GM18508 (cell line): ENCODE data around the gene SFXN3.

Experiments used
- ATAC-seq: cut with Tn5 transposase; IDR thresholded peaks from one replicate; pipeline ENCODE4 v1.9.1; 2021; ENCODE audit warnings: moderate number of reproducible peaks; ENCODE audit not compliant: insufficient read depth, unreplicated experiment

Gene SFXN3

DNA sequence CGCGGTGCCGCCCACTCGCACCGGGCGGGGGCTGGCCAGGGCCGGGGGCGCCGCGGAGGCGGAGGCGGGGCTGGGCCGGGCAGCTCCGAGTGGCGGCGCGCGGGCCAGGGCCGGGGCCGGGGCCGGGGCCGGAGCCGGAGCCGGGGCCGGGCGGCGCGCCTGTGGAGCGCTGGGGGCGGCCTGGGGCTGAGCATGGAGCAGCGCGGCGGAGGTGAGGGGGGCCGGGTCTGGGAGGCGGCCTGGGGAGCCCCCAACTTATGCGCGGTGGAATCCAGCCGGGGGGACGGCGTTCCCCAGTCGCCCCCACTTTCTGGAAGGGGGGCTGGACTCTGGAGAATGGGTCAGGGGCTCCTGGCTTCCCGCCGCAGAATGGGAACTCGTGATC, 31.3 kb upstream of the SFXN3 start, which contains the start of gene LZTS2:
Gene LZTS2, plus strand, starts transcription at position 67 of the 385 bp plus-strand sequence. CDS start 2,731 bp downstream, outside the sequence.
- no peak for ATAC-seq

DNA sequence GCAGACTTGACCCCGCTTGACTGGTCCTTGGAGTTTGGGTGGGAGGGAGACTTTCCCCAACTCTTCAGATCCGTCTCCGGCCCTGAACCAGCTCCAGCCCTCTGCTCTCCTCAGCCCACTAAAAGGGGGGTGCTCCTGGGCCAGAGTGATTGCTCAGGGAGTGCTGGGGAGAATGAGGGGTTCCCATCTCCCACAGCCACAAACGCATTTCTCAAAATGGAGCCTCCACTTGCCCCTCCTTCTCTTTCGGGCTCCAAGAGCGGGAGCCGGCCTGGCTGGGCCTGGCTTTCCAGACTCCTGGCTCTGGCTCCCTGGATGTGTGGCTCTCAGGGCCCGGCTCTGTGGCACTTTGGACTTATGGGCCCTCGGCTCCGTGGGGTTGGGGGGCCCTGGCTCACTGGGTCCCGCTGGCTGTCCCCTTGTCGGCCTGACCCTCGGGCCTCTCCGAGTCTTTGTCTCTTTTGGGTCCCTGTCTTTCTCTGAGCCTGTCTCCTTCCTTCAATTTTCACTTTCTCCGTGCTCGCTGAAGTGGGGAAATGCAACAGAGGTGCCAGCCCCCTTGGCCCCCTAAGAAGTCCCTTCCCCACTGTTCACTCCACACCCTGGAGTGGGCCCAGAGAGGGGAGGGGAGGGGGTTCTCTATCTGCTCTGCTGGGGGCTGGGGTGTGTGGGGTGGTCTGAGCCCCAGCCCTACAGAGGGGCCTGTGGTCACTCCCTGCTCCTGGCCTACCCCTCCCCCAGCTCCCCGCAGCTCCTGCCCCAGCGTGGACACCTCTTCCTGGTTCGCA, 30.7 kb upstream of the SFXN3 start:
- ATAC-seq = no peak

DNA sequence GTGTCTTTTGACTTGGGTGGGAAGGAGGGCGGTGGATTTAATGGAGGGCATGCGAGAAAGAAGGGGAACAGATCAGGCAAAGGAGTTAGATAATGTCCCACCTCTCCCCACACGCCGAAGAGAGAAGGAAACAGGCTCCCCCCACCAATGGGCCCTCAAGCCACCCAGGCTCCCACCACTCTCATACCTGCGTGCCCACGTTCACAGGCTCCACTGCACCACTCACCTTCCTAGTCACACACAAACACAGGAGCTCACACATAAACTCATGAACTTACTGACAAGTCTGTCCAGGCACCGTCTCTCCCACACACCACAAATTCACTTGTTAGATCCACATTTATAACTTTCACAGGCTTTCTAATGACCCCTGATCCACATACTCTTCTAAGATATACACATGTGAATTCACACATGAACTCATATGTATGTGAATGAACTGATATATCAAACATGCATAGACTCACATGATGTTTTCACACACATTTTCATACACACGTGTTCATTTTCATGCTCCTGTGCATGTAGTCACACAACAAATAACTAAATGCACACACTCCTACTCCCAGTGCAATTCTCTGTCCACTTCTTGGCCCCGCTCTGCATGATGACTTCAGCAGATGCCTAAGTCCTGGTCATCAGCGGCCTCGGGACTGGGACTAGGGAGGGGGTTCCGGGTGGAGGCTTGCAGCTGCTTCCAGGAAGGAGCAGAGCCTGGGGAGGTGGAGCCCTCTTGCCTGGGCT, 29.9 kb upstream of the SFXN3 start:
- no peak for ATAC-seq

DNA sequence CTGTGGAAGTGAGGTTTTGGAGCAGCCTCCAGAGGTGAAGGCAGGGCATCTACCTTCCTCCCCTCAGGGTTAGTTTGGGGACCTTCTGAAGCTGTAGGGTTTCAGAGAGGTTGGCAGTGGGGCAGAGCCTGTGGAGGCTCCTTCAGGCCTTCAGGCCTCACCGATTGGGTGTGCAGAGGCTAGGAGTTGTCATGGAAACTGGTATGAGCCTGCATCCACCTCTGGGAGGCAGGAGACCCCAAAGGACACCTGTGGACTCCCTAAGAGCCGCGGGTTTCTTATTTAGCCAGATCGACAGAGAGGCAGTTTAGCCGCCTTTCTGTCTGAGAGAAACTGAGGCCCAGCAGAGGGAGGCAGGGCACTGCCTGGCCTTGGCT, 29.4 kb upstream of the SFXN3 start:
- ATAC-seq = no peak

DNA sequence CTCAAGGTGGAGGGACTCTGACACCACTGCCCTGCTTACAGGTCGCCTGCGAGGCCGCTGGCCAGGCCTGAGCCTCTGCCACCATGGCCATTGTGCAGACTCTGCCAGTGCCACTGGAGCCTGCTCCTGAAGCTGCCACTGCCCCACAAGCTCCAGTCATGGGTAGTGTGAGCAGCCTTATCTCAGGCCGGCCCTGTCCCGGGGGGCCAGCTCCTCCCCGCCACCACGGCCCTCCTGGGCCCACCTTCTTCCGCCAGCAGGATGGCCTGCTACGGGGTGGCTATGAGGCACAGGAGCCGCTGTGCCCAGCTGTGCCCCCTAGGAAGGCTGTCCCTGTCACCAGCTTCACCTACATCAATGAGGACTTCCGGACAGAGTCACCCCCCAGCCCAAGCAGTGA, 28.6 kb upstream of the SFXN3 start:
- no peak for ATAC-seq

DNA sequence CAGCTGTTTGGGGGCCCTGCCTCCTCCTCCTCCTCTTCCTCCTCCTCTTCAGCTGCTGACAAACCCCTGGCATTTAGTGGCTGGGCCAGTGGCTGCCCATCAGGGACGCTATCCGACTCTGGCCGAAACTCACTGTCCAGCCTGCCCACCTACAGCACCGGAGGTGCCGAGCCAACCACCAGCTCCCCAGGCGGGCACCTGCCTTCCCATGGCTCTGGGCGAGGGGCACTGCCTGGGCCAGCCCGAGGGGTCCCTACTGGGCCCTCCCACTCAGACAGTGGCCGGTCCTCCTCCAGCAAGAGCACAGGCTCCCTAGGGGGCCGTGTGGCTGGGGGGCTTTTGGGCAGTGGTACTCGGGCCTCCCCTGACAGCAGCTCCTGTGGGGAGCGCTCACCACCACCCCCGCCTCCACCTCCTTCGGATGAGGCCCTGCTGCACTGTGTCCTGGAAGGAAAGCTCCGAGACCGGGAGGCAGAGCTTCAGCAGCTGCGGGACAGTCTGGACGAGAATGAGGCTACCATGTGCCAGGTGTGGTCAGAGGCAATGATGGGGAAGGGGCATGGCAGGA, 27.3 kb upstream of the SFXN3 start:
- no peak for ATAC-seq

DNA sequence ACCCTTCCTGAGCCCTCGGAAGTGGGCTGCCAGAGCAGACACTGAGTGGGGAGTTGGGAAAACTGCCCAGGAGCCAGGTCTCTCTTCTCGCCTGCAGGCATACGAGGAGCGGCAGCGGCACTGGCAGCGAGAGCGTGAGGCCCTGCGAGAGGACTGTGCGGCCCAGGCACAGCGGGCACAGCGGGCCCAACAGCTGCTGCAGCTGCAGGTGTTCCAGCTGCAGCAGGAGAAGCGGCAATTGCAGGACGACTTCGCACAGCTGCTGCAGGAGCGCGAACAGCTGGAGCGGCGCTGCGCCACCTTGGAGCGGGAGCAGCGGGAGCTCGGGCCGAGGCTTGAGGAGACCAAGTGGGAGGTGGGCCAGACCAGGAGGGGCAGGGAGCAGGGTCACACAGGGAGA, 25.7 kb upstream of the SFXN3 start:
- ATAC-seq = no peak

DNA sequence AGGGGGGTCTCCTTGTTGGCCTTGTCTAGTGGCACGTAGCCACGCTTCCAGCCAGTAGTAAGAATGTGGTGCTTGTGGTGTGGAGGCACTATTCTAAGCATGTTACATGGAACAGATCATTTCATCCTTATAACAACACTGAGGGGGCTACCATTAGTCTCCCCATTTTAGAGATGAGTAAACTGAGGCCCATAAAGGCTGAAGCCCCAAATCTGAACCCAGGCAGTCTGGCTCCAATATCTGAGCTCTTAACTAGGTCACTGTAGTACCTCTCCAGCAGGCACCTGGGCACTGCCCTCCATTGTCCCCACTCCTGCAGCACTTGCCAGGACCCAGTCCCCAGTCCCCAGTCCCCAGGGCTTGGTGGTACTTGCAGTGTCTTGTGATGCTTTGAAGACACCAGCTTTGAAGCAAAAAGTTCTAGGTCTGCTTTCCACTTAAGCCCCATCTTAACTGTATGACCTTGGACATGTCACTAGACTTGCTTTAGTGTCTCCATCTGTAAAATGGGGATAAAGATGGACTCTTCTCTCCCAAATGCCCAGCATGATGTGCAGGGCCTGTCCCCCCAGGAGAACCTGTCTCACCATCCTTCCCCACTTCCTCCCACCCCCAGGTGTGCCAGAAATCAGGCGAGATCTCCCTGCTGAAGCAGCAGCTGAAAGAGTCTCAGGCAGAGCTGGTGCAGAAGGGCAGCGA, 25.0 kb upstream of the SFXN3 start:
- no peak for ATAC-seq

DNA sequence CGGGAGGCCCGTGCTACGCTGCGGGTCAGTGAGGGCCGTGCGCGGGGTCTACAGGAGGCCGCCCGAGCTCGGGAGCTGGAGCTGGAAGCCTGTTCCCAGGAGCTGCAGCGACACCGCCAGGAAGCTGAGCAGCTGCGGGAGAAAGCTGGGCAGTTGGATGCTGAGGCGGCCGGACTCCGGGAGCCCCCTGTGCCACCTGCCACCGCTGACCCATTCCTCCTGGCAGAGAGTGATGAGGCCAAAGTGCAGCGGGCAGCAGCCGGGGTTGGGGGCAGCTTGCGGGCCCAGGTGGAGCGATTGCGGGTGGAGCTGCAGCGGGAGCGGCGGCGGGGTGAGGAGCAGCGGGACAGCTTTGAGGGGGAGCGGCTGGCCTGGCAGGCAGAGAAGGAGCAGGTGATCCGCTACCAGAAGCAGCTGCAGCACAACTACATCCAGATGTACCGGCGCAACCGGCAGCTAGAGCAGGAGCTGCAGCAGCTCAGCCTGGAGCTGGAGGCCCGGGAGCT, 24.4 kb upstream of the SFXN3 start:
- no peak for ATAC-seq

DNA sequence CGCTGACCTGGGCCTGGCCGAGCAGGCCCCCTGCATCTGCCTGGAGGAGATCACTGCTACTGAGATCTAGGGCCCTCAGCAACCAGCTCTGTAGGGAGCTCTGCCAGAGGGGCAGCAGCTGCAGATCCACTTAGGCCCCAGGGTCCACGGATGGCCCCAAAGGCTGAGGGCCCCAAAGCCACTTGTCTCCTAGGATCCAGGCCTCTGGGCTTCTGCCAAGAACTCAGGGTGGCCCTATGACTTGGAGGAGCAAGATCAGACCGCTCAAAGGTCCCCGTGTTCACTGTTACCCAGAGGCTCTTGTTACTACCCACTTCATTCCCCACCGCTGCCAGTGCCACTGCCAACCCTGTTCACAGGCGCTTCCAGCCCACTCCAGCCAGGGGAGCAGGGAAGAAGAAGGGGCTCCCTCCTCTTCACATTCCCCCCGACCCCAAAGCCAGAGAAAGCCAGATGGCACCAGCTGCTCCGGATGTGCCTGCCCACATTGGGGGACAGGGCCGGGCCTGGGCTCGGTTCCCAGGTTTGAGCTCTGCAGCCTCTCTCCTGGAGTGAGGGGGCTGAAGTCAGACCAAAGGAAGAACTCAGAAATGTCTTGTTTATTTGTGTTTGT, 23.8 kb upstream of the SFXN3 start:
- ATAC-seq = no peak

DNA sequence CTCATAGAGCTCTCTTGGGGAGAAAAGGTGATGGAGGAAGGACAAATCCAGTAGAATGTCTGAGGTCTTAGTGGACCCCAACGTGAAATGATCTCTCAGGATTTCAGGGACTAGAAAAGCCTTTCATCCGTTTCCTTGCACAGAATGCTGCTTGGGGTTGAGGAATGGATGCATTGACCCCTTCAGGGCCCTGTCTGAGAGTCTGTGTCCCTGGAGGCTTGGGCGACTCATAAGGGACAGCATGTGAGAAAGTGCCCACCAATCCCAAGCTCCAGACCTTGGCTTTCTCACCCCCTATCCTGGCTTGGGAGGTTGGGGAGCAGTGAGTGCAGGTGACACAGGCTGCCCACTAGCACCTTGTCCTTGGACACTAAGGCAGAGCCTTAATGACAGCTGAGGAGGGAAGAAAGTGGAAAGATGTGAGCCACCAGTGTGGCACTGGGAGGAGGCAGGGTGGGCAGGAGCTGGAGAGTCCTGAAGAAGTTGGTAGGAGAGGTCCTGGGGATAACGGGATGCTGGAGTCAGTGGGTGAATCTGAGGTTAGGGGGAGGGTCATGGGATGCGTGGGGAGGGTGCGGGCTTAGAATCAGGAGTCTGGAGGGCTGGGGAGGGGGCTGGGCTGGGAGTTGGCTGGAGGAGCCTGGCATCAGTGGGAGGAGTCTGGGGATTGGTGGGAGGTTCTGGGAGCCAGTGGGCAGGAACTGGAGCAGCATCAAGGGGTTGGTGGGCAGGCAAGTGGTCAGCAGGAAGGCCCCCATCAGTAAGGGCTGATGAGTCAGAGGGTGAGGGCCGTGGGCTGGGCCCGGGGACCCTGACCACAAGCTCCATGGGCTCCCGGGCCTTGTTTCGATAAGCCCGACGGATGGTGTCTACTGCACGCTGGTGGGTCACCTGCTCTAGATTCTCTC, 22.9 kb upstream of the SFXN3 start:
- ATAC-seq = no peak

DNA sequence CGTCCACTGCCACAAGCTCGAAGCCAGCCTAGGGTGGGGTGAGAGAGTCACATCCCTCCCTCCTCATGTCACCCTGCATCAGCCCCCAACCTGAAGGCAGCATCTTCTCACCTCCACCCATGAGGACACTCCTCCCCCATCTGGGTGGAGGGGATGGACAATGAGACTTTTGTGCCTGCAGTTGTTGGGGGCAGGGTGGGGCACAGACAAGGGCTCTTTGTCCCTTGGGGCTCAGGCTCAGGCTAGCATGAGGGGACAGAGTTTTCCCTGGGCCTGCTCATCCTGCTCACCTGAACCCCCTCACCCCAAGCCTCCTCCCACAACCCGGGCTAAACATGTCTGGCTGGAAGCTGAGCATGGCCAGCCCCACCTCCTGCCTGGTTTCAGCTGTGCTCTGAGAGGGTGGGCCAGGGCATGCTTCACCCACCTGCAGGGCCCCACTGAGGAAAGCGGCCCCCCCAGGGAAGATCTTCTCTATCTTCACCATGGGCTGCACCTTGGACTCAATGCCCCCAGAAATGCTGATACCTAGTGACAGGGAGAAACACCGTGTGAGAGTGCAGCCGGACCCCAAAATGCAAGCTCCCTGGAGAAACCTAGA, 22.1 kb upstream of the SFXN3 start:
- ATAC-seq = no peak

DNA sequence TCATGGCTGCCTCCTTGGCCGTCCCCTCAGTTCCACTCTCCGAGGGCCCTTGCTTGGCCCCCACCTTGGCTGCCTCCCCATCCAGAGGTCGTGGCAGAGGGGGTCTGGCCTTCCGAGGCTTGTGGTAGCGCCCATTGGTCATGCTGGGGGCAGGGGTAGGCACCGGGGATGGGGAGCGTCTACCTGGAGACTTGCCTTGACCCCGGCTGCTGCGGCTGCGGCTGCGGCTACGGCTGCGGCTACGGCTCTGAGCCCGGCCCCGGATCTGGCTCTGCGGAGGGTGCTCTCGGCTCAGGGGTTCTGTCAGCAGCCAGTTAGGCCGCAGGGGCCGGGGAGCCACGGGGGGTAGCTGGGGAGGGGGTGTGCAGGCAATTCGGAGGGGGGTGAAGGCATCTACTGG, 20.7 kb upstream of the SFXN3 start:
- ATAC-seq = no peak

DNA sequence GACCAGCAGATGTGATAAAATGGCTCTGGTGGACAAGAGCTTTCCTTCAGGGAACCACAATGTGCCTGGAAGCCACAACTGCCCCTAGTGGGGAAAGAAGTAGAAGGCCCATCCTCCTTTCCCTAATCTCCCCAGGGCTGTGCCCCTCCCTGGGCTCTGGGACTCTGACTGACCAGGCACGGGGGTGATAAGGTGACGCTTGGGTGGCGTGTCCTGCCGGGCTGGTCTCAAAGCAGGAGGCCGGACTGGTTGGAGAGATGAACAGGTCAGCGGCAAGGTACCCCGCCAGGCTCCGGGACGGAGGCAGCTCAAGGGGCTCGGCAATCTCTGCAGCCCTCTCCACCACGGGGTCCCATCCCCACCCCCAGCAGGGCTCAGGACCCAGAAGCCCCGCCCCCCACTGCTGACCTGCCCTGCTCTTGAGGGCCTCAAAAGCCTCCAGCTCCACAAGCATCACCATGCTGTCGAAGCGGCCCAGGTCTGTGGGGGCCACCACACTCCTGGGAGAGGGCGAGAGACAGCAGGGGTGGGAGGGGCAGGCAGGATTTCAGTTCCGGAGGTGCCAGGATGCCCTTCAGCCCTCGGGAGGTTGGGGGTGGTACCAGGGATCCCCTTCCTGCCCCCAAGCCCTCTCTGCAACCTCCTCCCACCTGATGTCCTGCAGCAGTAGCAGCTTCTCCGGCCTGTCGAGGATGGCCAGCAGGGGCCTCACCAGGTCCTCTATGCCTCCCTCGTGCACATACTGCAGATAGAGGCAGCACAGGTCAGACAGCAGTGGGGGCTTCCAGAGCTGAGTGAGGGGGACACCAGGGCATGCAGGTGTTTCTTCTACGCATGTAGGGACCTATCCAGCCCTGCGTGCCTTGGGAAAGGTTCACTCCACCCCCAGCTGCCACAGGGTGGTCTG, 19.3 kb upstream of the SFXN3 start:
- ATAC-seq = no peak

DNA sequence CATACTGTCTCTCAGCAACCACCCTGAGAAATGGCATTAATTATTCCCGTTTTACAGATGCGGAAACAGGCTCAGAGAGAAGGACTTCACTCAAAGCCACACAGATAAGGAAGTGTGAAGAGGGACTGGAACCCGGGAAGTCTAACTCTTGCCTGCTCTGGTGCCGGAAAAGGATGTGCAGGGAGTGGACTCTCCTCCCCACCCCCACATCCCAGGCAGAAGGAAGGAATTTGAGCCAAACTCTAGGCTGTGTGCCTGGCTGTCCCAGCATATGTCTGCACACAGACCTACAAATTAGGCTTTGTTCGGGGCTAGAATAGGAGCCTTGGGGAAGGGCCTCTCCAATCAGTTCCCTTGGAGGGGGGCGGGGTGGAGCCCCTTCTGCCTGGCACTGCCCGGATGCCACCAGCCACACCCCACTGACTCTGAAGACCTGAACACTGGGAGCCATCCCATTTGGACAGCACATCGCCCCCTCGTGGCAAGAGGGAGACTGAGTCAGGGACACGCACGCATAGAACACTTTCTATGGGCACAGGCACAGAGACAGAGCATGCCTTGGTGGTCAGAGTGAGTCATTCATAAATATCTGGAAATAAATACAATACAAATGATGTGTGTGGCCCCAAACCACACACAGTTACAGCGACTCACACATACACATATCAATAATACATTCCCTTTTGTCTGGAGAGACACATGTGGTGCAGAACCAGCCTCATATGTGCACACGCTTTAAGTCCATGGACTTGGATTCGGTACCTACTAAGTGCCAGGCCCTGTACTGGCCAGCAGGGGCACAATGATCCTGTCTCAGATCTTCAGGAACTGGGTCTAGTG, 18.3 kb upstream of the SFXN3 start:
- no peak for ATAC-seq

DNA sequence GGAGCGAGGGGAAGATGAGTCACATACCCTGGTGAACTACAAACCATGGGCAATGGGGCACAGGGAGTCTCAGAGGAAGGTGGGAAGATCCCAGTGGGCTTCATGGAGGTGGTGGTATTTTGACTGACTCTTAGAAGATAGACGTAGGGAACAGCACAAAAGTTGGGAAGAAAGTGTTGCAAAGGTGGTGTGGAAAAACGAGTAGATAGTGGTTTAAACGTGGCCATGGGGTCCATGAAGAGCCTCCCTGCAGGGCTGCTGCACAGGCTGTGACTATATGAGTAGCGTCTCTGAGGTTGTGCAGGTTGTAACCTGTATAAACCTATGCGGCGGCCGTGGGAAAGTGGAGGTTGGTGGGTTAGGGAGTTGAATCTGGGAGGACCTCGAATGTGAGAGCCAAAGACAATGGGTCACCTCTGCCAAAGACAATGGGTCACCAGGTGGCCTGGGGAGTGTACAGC, 17.6 kb upstream of the SFXN3 start:
- no peak for ATAC-seq
